ENCODE data around the gene SARDH. TPM values are rescaled to one million over a fixed set of nuclear protein-coding genes. Genes with fewer than 3 reads are reported as not detected.

Gene SARDH
- total RNA-seq, 1 donor from 2014 or later: 0.56 TPM

GRCh38 chr9:133700819-133701320 lies 37.3 kb downstream of the SARDH start:
- DNase-seq (ENCODE audit: extremely low spot score, unreplicated experiment): no peak
- Mint-ChIP-seq H3K4me1 (ENCODE audit: unreplicated experiment) (no peaks in the 10 kb centered on the region), H3K27ac (ENCODE audit: unreplicated experiment) (no peak overlapping the region), H3K27me3 (ENCODE audit: unreplicated experiment) (peaks cover 35% of the 10 kb centered on the region), H3K4me3 (ENCODE audit: unreplicated experiment) (no peak overlapping the region), H3K36me3 (ENCODE audit: unreplicated experiment) (no peaks in the 10 kb centered on the region), H3K9me3 (ENCODE audit: unreplicated experiment) (no peaks in the 10 kb centered on the region)
- TF ChIP-seq CTCF (IDR thresholded peaks at IDR 0.05): no peak

GRCh38 chr9:133699546-133699945 lies 38.6 kb downstream of the SARDH start:
- no peaks in the 10 kb centered on the region for H3K36me3 Mint-ChIP-seq (ENCODE audit: unreplicated experiment)
- no peaks in the 10 kb centered on the region for H3K4me1 Mint-ChIP-seq (ENCODE audit: unreplicated experiment)
- H3K27ac Mint-ChIP-seq (ENCODE audit: unreplicated experiment): no peak overlapping the region
- no peaks in the 10 kb centered on the region for H3K9me3 Mint-ChIP-seq (ENCODE audit: unreplicated experiment)
- peaks cover 42% of the 10 kb centered on the region for H3K27me3 Mint-ChIP-seq (ENCODE audit: unreplicated experiment)
- DNase-seq (ENCODE audit: extremely low spot score, unreplicated experiment): no peak
- H3K4me3 Mint-ChIP-seq (ENCODE audit: unreplicated experiment): no peak overlapping the region
- TF ChIP-seq CTCF (IDR thresholded peaks at IDR 0.05): no peak

GRCh38 chr9:133696071-133696472 lies 42.1 kb downstream of the SARDH start:
- Mint-ChIP-seq H3K4me1 (ENCODE audit: unreplicated experiment) (peaks cover 16% of the 10 kb centered on the region), H3K27me3 (ENCODE audit: unreplicated experiment) (peaks cover 34% of the 10 kb centered on the region), H3K36me3 (ENCODE audit: unreplicated experiment) (no peaks in the 10 kb centered on the region), H3K4me3 (ENCODE audit: unreplicated experiment) (no peak overlapping the region), H3K27ac (ENCODE audit: unreplicated experiment) (no peak overlapping the region), H3K9me3 (ENCODE audit: unreplicated experiment) (no peaks in the 10 kb centered on the region)
- DNase-seq (ENCODE audit: extremely low spot score, unreplicated experiment): no peak
- no peak for TF ChIP-seq CTCF (IDR thresholded peaks at IDR 0.05)

- DNase-seq (ENCODE audit: extremely low spot score, unreplicated experiment): no peak
- peaks cover 16% of the 10 kb centered on the region for H3K4me1 Mint-ChIP-seq (ENCODE audit: unreplicated experiment)
- TF ChIP-seq CTCF (IDR thresholded peaks at IDR 0.05): no peak
- H3K27me3 Mint-ChIP-seq (ENCODE audit: unreplicated experiment): peaks cover 30% of the 10 kb centered on the region
- H3K9me3 Mint-ChIP-seq (ENCODE audit: unreplicated experiment): no peaks in the 10 kb centered on the region
- H3K27ac Mint-ChIP-seq (ENCODE audit: unreplicated experiment): no peak overlapping the region
- no peak overlapping the region for H3K4me3 Mint-ChIP-seq (ENCODE audit: unreplicated experiment)
- no peaks in the 10 kb centered on the region for H3K36me3 Mint-ChIP-seq (ENCODE audit: unreplicated experiment)
Observed at GRCh38 chr9:133694686-133695085, 43.5 kb downstream of the SARDH start.

GRCh38 chr9:133693703-133694529 lies 44.2 kb downstream of the SARDH start:
- H3K4me1 Mint-ChIP-seq (ENCODE audit: unreplicated experiment): peaks cover 16% of the 10 kb centered on the region

More at GRCh38 chr9:133693703-133694529, 44.2 kb downstream of the SARDH start:
- no peak overlapping the region for H3K4me3 Mint-ChIP-seq (ENCODE audit: unreplicated experiment)
- no peak for TF ChIP-seq CTCF (IDR thresholded peaks at IDR 0.05)
- H3K27ac Mint-ChIP-seq (ENCODE audit: unreplicated experiment): no peak overlapping the region
- no peaks in the 10 kb centered on the region for H3K9me3 Mint-ChIP-seq (ENCODE audit: unreplicated experiment)
- no peaks in the 10 kb centered on the region for H3K36me3 Mint-ChIP-seq (ENCODE audit: unreplicated experiment)
- no peak for DNase-seq (ENCODE audit: extremely low spot score, unreplicated experiment)
- peaks cover 30% of the 10 kb centered on the region for H3K27me3 Mint-ChIP-seq (ENCODE audit: unreplicated experiment)
